CD4-positive, alpha-beta T cell treated with Interleukin-4 for 4 hours (primary cell): ENCODE data around the gene DHRS4L2.
A peak's percentile ranks its signal among the peaks of the same experiment; 100 is the strongest.
"Not testable (repeated sequence)": the region's sequence is repeated elsewhere in the genome, so short reads cannot be mapped to it uniquely, and the experiment has no call there.

ENCODE experiments used
- DNase-seq: peaks from one replicate; pipeline ENCODE4 v3.0.0-alpha.2; 2020

Gene DHRS4L2

DNA sequence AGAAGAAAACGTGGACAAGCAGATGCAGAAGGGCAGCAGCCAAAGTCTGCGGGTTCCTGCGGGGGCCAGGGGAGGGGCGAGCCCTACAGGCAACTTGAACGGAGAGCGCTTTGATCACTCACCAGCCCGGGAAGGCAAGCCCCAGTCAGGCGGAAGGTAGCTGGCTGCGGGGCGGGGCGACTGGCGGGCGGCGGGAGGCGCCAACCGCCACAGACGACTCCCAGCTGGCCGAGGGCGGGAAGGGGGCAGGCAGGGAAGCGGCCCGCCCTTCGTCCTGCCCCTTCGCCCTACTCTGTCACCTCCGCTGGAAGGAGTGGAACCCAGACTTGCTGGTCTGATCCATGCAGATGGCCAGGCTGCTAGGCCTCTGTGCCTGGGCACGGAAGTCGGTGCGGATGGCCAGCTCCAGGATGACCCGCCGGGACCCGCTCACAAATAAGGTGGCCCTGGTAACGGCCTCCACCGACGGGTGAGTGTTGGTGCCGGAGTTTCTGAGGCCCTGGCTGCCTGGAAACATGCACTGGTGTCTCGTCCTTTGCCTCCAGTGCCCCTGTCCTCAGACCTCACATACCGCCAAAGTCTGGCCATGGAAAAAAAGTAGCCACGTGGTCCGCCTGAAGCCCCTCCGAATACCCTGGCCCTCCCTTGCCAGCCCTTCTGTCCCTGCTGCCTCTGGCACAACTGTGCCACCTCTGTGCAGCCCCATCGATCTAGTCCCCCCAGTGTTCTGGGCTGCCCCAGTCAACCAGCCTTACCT is at the start of gene DHRS4L2:
DHRS4L2 (plus strand) TSS at position 323 of the 757 bp plus-strand sequence; CDS start at position 342, 19 bp downstream.
- DNase-seq: peak; percentile 64

GRCh38 chr14:23939607-23940326 is 49.0 kb upstream of the DHRS4L2 start:
- DNase-seq: no peak

DNA sequence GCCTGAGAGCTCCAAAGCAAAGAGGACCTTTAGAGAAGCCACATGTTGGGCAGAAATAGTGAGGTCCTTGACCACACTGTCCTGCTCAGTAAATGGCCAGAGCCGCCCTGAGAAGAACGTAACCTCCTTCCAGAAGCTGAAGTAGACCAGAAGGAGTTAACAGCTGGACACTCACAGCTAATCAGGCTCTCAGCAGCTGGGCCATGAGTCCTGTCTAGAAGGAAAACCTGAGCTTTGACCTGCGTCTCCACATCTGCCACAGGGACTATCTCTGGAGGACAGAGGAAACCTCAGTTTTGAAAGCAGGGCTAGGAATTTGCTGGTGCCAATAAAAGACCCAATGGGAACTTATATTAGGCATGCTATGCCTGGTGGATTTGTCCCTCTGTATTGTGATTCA is 47.5 kb upstream of the DHRS4L2 start:
- DNase-seq: no peak

GRCh38 chr14:23941669-23942068 is 47.1 kb upstream of the DHRS4L2 start:
- no peak for DNase-seq

DNA sequence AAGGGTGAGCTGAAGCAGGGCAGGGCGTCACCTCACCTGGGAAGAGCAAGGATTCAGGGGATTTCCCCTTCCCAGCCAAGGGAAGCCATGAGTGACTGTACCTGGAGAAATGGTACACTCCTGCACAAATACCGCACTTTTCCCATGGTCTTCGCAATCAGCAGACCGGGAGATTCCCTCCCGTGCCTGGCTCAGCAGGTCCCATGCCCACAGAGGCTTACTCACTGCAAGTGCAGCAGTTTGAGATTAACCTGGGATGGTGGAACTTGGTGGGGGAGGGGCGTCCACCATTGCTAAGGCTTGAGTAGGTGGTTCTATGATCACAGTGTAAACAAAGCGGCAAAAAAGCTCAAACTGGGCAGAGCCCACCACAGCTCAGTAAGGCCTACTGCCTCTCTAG is 46.1 kb upstream of the DHRS4L2 start:
- DNase-seq: no peak

- DNase-seq: not testable (repeated sequence)
These were observed 39.7 kb upstream of the DHRS4L2 start for GRCh38 chr14:23949069-23949468.

DNA sequence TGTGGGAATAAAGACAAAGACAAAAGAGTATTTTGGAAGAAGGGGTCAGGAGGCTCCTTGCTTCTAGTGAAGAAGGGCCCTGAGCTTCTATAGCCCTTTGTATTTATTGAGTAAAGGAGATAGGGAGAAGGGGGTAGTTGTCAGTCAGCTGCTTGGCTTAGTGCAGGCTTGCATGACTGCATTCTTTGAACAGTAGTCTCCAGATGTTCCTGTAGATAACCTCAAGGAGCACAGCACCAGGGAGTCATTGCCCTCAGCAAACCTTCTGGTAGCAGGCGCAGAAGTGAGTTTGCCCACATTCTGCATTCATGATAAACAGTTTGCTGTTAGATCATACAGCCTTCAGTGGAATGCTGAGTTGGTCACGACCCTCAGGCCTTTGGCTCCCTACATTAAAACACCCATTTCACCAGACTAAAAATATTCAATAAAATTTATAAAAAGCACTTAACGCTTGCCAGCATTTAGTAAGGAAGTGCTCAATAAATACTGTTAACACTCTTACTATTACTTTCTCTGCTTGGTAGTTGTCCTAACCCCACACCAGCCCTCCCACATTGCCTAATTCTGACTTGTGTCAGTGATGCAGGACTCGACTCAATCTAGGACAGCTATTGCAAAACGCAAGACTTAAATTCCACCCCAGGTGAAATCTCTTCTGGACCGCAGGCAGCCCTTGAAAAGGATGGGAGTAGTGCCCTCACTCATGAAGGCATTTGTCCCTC is 38.2 kb upstream of the DHRS4L2 start:
- DNase-seq: no peak

DNA sequence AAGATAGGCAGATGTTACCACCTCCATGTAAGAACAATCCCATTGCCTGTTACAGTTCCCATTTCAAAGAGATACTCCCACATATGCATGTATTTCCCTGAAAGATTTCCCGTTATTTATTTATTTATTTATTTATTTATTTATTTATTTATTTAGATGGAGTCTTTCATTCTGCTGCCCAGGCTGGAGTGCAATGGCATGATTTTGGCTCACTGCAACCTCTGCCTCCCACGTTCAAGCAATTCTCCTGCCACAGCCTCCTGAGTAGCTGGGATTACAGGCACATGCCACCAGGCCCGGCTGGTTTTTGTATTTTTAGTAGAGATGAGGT is 37.6 kb upstream of the DHRS4L2 start:
- not testable (repeated sequence) for DNase-seq

DNA sequence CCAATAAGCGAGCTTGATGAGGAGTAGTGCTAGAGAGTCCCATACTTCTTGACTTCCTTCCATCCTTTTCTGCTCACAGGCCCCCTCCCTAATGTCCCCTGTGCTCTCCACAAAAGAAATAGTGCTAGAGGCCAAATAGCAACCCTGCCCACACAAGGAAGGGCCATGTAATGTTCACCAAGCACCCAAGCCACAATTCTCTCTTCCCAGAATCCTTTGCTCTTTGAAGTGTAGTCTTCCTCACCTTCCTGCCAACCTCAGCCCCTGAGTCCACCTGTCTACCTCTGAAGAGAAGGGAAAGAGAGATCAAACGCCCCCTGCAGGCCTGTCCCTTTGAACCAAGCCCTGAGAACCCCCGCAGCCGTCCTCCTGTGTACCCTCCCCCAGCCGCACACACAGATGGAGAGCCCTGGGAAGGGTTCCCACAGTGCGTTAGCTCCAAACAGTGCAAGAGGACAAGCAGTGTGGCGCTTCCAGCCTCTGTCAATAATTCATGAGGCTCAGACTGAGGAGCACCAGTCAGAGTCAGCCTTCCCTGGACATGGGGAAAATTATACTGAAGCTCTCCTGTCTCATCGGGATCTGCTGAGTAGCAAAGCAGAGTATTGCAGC is 37.0 kb upstream of the DHRS4L2 start:
- no peak for DNase-seq

DNA sequence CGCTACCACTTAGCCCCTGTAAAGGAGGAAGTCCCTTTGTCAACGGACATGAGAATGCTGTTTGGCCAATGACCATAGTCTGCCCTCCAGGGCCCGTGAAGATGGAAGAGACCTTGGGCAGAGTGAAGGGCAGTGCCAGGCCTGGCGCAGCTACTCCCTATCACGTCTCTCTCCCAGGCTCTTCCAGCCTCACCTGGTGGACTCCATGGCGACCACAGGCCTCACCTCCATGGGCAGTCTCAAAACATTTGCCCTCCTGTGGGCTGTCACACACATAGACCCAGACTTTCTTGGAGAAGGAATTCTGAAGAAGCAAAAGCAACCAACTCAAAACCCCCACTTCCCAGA is 35.6 kb upstream of the DHRS4L2 start:
- not testable (repeated sequence) for DNase-seq

- peak; percentile 79 for DNase-seq
These were observed 35.1 kb upstream of the DHRS4L2 start, which contains the start of gene DHRS4 for GRCh38 chr14:23953464-23954278. TSS of gene DHRS4 (plus strand) at chr14:23953770. CDS start at chr14:23953789, 19 bp downstream.

DNA sequence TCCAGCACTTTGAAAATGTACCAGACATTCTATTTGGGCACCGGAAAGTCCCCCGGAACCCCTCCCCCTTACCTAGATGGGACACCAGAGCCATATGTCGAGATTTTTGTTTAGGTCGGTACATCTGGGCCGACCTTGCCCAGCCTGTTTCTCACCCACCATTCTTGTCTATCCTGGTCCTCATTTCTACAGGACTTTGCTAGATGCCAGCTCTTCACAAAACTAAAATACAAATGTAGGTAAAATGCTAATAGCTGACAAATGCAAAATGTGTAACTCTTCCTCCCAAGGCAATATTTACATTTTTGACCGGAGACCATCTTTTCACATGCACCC is 34.5 kb upstream of the DHRS4L2 start:
- DNase-seq: not testable (repeated sequence)

DNA sequence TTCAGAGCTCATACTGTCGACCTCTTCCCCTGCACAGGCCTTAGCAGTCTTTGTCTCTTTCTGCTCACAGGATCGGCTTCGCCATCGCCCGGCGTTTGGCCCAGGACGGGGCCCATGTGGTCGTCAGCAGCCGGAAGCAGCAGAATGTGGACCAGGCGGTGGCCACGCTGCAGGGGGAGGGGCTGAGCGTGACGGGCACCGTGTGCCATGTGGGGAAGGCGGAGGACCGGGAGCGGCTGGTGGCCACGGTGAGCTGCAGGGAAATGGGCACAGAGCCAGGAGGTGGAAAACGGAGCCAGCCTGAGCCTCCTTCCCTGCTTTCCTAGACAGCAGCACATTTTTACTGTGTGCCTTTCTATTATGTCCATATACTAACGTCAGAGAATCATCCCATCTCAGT is 33.8 kb upstream of the DHRS4L2 start:
- DNase-seq: not testable (repeated sequence)

- not testable (repeated sequence) for DNase-seq
These were observed 32.9 kb upstream of the DHRS4L2 start for GRCh38 chr14:23955811-23956210.

DNA sequence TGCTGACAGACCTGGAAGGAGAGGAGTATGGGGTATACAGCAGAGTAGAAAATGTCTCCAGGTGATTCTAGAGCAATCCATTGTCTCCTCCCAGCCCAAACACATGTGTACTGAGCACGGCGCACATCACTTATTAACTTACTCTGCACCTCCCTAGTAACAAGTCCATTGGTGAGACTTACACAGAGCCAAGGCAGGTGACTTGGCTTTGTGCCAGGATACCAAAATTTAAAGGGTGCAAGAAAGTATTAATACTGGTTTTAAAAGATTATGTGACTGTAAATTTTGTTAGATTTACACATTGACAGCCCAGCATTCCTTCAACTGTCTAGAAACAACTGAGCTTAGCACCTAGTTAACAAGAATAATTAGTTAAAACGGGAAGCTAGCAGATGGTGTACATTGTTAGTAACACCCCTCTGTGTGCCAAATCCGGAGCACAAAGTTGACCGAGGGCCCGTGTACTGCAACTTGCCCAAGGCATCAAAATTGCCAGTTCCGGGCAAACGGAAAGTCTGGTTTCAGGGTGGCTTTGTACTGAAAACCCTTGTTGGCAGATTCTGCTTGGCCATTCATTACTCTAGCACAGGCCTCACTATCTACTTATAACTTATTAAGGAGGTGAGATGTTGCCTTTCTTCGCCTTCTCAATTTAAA is 30.7 kb upstream of the DHRS4L2 start:
- DNase-seq: not testable (repeated sequence)

- not testable (repeated sequence) for DNase-seq
These were observed 27.8 kb upstream of the DHRS4L2 start for GRCh38 chr14:23960899-23961298.

DNA sequence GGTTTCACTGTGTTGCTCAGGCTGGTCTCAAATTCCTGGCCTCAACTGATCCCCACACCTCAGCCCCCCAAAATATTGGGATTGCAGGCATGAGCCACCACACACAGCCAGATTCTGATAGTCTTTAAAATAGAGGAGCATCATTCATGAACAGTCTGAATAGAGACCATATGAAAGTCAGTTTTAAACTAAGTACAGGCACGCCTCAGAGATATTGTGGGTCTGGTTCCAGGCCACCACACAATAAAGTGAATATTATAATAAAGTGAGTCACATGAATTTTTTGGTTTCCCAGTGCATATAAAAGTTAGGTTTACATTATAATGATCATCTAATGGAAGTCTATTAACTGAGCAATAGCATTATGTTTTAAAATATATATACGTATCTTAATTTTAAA is 27.0 kb upstream of the DHRS4L2 start:
- not testable (repeated sequence) for DNase-seq

- not testable (repeated sequence) for DNase-seq
These were observed 19.6 kb upstream of the DHRS4L2 start for GRCh38 chr14:23969130-23969480.

GRCh38 chr14:23969481-23970282 is 19.0 kb upstream of the DHRS4L2 start:
- DNase-seq: peak; percentile 13

- DNase-seq: not testable (repeated sequence)
These were observed 18.5 kb upstream of the DHRS4L2 start for GRCh38 chr14:23970283-23970659.

GRCh38 chr14:23973178-23973577 is 15.6 kb upstream of the DHRS4L2 start:
- not testable (repeated sequence) for DNase-seq
